IPS-20b (cell line): ENCODE measurements around the gene INPP5D.

ENCODE experiments used
- H3K27ac ChIP-seq: one replicate; pipeline ENCODE4 v1.5.1; 2013; ENCODE audit warnings: low read length
- H3K27me3 ChIP-seq: 2 replicates; pipeline ENCODE4 v1.6.1; 2013; ENCODE audit warnings: mild to moderate bottlenecking, low read length, inconsistent platforms; ENCODE audit not compliant: insufficient read depth
- H3K36me3 ChIP-seq: 2 replicates; pipeline ENCODE4 v1.6.1; 2013; ENCODE audit warnings: low read depth, mild to moderate bottlenecking, inconsistent platforms, low read length, moderate library complexity; ENCODE audit not compliant: insufficient read depth
- H3K4me1 ChIP-seq: 2 replicates; pipeline ENCODE4 v1.6.1; 2013; ENCODE audit warnings: mild to moderate bottlenecking, control low read depth, inconsistent platforms, low read length, moderate library complexity; ENCODE audit not compliant: insufficient read depth
- H3K4me3 ChIP-seq: 2 replicates; pipeline ENCODE4 v1.5.1; 2013; ENCODE audit warnings: mild to moderate bottlenecking, low read length, inconsistent platforms
- H3K9ac ChIP-seq: 2 replicates; pipeline ENCODE4 v1.6.1; 2013; ENCODE audit warnings: low read depth, mild to moderate bottlenecking, inconsistent platforms, low read length, moderate library complexity
- H3K9me3 ChIP-seq: 2 replicates; pipeline ENCODE4 v1.6.1; 2013; ENCODE audit warnings: mild to moderate bottlenecking, low read depth, low read length, inconsistent platforms; ENCODE audit not compliant: insufficient read depth

Gene INPP5D

GRCh38 chr2:233164128-233164635 is 104.0 kb downstream of the INPP5D start:
- no peak overlapping the region for H3K27ac ChIP-seq
- no peaks in the 10 kb centered on the region for H3K36me3 ChIP-seq
- no peaks in the 10 kb centered on the region for H3K27me3 ChIP-seq
- H3K9me3 ChIP-seq: no peaks in the 10 kb centered on the region
- no peak overlapping the region for H3K9ac ChIP-seq
- no peak overlapping the region for H3K4me3 ChIP-seq
- peaks cover 3% of the 10 kb centered on the region; the same call in 1 of the 2 replicates for H3K4me1 ChIP-seq

DNA sequence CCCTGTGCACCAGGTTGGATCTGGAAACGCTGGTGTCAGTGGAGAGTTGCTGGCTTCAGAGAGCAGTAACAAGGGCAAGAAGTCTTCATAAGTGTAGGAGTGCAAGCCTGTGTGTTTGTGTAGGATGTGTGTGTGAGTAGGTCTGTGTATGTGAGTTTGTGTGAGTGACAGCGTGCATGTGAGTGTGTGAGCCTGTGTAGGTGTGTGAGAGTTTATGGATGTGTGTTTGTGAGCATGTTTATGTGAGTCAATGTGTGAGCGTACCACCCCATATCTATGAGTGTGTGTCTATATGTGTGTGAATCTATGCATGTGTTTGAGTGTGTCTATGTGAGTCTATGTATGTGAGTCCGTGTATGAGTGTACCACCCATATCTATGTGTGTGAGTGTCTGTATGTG is 104.8 kb downstream of the INPP5D start:
- no peak overlapping the region for H3K9ac ChIP-seq
- no peak overlapping the region for H3K27ac ChIP-seq
- no peak overlapping the region for H3K4me3 ChIP-seq
- peaks cover 3% of the 10 kb centered on the region; the same call in 1 of the 2 replicates for H3K4me1 ChIP-seq
- H3K36me3 ChIP-seq: no peaks in the 10 kb centered on the region
- no peaks in the 10 kb centered on the region for H3K27me3 ChIP-seq
- no peaks in the 10 kb centered on the region for H3K9me3 ChIP-seq

GRCh38 chr2:233165543-233165894 is 105.4 kb downstream of the INPP5D start:
- H3K27me3 ChIP-seq: no peaks in the 10 kb centered on the region
- H3K4me3 ChIP-seq: no peak overlapping the region
- no peak overlapping the region for H3K27ac ChIP-seq
- H3K36me3 ChIP-seq: no peaks in the 10 kb centered on the region
- no peak overlapping the region for H3K9ac ChIP-seq
- H3K9me3 ChIP-seq: no peaks in the 10 kb centered on the region
- peaks cover 3% of the 10 kb centered on the region; the same call in 1 of the 2 replicates for H3K4me1 ChIP-seq

GRCh38 chr2:233165895-233166661 is 105.9 kb downstream of the INPP5D start:
- Histone ChIP-seq H3K27ac (no peak overlapping the region), H3K36me3 (no peaks in the 10 kb centered on the region), H3K9ac (no peak overlapping the region)

GRCh38 chr2:233168445-233168844 is 108.3 kb downstream of the INPP5D start:
- Histone ChIP-seq H3K4me1 (peaks cover 3% of the 10 kb centered on the region; the same call in 1 of the 2 replicates), H3K36me3 (no peaks in the 10 kb centered on the region)

More at GRCh38 chr2:233165895-233166661, 105.9 kb downstream of the INPP5D start:
- no peak overlapping the region for H3K4me3 ChIP-seq
- H3K27me3 ChIP-seq: no peaks in the 10 kb centered on the region
- H3K9me3 ChIP-seq: no peaks in the 10 kb centered on the region
- H3K4me1 ChIP-seq: peaks cover 3% of the 10 kb centered on the region; the same call in 1 of the 2 replicates

GRCh38 chr2:233168919-233169318 is 108.8 kb downstream of the INPP5D start:
- no peak overlapping the region for H3K9ac ChIP-seq
- H3K27ac ChIP-seq: no peak overlapping the region
- H3K4me1 ChIP-seq: peaks cover 3% of the 10 kb centered on the region; the same call in 1 of the 2 replicates
- no peaks in the 10 kb centered on the region for H3K9me3 ChIP-seq
- no peak overlapping the region for H3K4me3 ChIP-seq
- no peaks in the 10 kb centered on the region for H3K36me3 ChIP-seq
- H3K27me3 ChIP-seq: no peaks in the 10 kb centered on the region

More at GRCh38 chr2:233168445-233168844, 108.3 kb downstream of the INPP5D start:
- H3K4me3 ChIP-seq: no peak overlapping the region
- H3K27ac ChIP-seq: no peak overlapping the region
- no peaks in the 10 kb centered on the region for H3K9me3 ChIP-seq
- H3K27me3 ChIP-seq: no peaks in the 10 kb centered on the region
- H3K9ac ChIP-seq: 0 out of 2 replicates have a peak overlapping the region, but pooled peaks have one; percentile 15

DNA sequence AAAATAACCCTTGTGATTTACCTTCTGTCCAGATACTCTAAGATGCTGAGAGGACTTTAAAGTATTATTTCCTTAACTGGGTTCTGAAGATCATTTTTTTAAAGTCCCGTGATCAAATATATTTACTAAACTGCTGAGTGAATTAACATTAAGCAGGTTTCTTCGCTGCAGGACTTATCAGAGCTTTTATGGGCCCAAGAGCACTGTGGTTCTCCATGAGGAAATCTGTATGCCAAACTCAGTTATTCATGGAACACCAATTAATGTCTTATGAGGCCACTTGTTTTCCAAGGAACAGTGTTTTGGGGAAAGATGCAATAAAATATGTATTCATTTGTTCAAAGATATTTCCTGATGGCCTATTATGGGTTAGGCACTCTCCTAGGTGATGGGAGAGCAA is 111.2 kb downstream of the INPP5D start:
- H3K4me3 ChIP-seq: no peak overlapping the region
- no peaks in the 10 kb centered on the region for H3K36me3 ChIP-seq
- peaks cover 3% of the 10 kb centered on the region; the same call in 1 of the 2 replicates for H3K4me1 ChIP-seq

GRCh38 chr2:233173115-233173514 is 113.0 kb downstream of the INPP5D start:
- no peaks in the 10 kb centered on the region for H3K36me3 ChIP-seq
- H3K27ac ChIP-seq: no peak overlapping the region
- no peak overlapping the region for H3K4me3 ChIP-seq
- no peaks in the 10 kb centered on the region for H3K27me3 ChIP-seq
- H3K9me3 ChIP-seq: no peaks in the 10 kb centered on the region
- H3K4me1 ChIP-seq: peaks cover 3% of the 10 kb centered on the region; the same call in 1 of the 2 replicates
- H3K9ac ChIP-seq: no peak overlapping the region

More for the DNA sequence above, 111.2 kb downstream of the INPP5D start:
- no peaks in the 10 kb centered on the region for H3K9me3 ChIP-seq
- no peak overlapping the region for H3K27ac ChIP-seq
- H3K9ac ChIP-seq: no peak overlapping the region
- no peaks in the 10 kb centered on the region for H3K27me3 ChIP-seq

DNA sequence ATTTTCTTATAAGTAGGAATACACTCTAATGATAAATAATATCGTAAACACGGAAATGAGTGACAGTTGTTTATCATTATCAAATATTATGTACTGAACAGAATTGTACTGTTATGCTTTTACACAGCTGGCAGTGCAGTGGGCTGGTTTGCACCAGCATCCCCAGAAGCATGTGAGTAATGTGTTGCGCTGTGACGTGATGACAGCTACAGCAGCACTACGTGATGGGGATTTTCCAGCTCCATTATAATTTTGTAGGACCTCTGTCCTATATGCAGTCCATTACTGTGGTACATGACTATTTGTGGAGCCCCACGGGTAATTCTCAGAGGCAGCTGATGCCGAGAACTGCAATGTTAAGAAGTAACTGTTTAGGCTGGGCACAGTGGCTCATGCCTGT is 114.0 kb downstream of the INPP5D start:
- Histone ChIP-seq H3K36me3 (no peaks in the 10 kb centered on the region), H3K9ac (no peak overlapping the region), H3K27ac (no peak overlapping the region), H3K4me1 (no peaks in the 10 kb centered on the region), H3K27me3 (no peaks in the 10 kb centered on the region), H3K4me3 (no peak overlapping the region), H3K9me3 (no peaks in the 10 kb centered on the region)

- H3K36me3 ChIP-seq: no peaks in the 10 kb centered on the region
- no peaks in the 10 kb centered on the region for H3K4me1 ChIP-seq
- H3K27me3 ChIP-seq: no peaks in the 10 kb centered on the region
- no peak overlapping the region for H3K4me3 ChIP-seq
- H3K27ac ChIP-seq: no peak overlapping the region
- H3K9me3 ChIP-seq: peaks cover 5% of the 10 kb centered on the region; the same call in 1 of the 2 replicates
- H3K9ac ChIP-seq: no peak overlapping the region
Observed at GRCh38 chr2:233178994-233179847, 119.1 kb downstream of the INPP5D start.

GRCh38 chr2:233179848-233180366 is 119.8 kb downstream of the INPP5D start:
- H3K27ac ChIP-seq: no peak overlapping the region
- no peaks in the 10 kb centered on the region for H3K27me3 ChIP-seq
- no peak overlapping the region for H3K4me3 ChIP-seq
- H3K36me3 ChIP-seq: no peaks in the 10 kb centered on the region
- no peaks in the 10 kb centered on the region for H3K4me1 ChIP-seq
- H3K9ac ChIP-seq: no peak overlapping the region
- H3K9me3 ChIP-seq: peaks cover 5% of the 10 kb centered on the region; the same call in 1 of the 2 replicates
